ENCODE data around the gene ZNF221. TPM values are rescaled to one million over a fixed set of nuclear protein-coding genes. Genes with fewer than 3 reads are reported as not detected.
"Not testable (repeated sequence)": the region's sequence is repeated elsewhere in the genome, so short reads cannot be mapped to it uniquely, and the experiment has no call there.

Gene ZNF221
- total RNA-seq, 1 donor from 2014 or later = 2.6 TPM

- ATAC-seq (ENCODE audit: low read depth) (no peak), DNase-seq (no peak)
- Mint-ChIP-seq H3K9me3 (peaks cover 12% of the 10 kb centered on the region), H3K27me3 (peaks cover 7% of the 10 kb centered on the region), H3K27ac (no peak overlapping the region), H3K4me3 (peak overlapping the region; percentile 93), H3K4me1 (peaks cover 22% of the 10 kb centered on the region), H3K36me3 (ENCODE audit: low read depth) (peaks cover 24% of the 10 kb centered on the region)
- ChIA-PET POLR2A (interaction anchor here (1.5 to 2.1 kb wide), 4 partner anchors 15 to 183 kb away, joined by 4 to 15 read pairs (median 8); partner anchors contain the start of genes ZNF221, ZNF225 and ZNF230), CTCF (interaction anchor here (1.6 kb wide), 1 partner anchor 15 kb away, joined by 3 read pairs; the partner anchor contains the start of gene ZNF221)
- intact Hi-C loops (cut with micrococcal nuclease) = loop anchor here (5.0 to 10.0 kb wide), 2 partner anchors 176 to 279 kb away; partner anchors contain the start of genes ZNF225 and ZNF227
- TF ChIP-seq CTCF (IDR thresholded peaks at IDR 0.05) = no peak
Measured at GRCh38 chr19:43936188-43936587, 14.8 kb upstream of the ZNF221 start.

GRCh38 chr19:43939557-43940260 lies 11.3 kb upstream of the ZNF221 start:
- Mint-ChIP-seq H3K4me1 (peaks cover 7% of the 10 kb centered on the region), H3K36me3 (ENCODE audit: low read depth) (peaks cover 3% of the 10 kb centered on the region), H3K27ac (no peak overlapping the region), H3K4me3 (no peak overlapping the region), H3K27me3 (peaks cover 7% of the 10 kb centered on the region), H3K9me3 (peaks cover 12% of the 10 kb centered on the region)
- TF ChIP-seq CTCF (IDR thresholded peaks at IDR 0.05) = no peak
- POLR2A ChIA-PET = no interaction called here
- ATAC-seq (ENCODE audit: low read depth) = no peak
- CTCF ChIA-PET = no interaction called here
- no peak for DNase-seq
- intact Hi-C loops (cut with micrococcal nuclease) = loop anchor here (5.0 to 10.0 kb wide), 2 partner anchors 173 to 275 kb away; partner anchors contain the start of genes ZNF225 and ZNF227

- no peak for TF ChIP-seq CTCF (IDR thresholded peaks at IDR 0.05)
- Mint-ChIP-seq H3K4me1 (peaks cover 2% of the 10 kb centered on the region), H3K9me3 (peaks cover 12% of the 10 kb centered on the region), H3K27ac (no peak overlapping the region), H3K27me3 (peaks cover 9% of the 10 kb centered on the region), H3K36me3 (ENCODE audit: low read depth) (no peaks in the 10 kb centered on the region), H3K4me3 (no peak overlapping the region)
- ChIA-PET POLR2A (no interaction called here), CTCF (no interaction called here)
- DNase-seq (no peak), ATAC-seq (ENCODE audit: low read depth) (no peak)
- intact Hi-C loops (cut with micrococcal nuclease) = no loop called here
Measured at GRCh38 chr19:43940719-43941118, 10.3 kb upstream of the ZNF221 start.

- no peak for DNase-seq
Measured at GRCh38 chr19:43941209-43941608, 9.8 kb upstream of the ZNF221 start.

GRCh38 chr19:43947412-43947811 lies 3.6 kb upstream of the ZNF221 start:
- intact Hi-C loops (cut with micrococcal nuclease); ATAC-seq (ENCODE audit: low read depth); POLR2A ChIA-PET; DNase-seq; H3K27ac Mint-ChIP-seq; H3K4me3 Mint-ChIP-seq; H3K4me1 Mint-ChIP-seq; H3K36me3 Mint-ChIP-seq (ENCODE audit: low read depth): not testable (repeated sequence)
- Mint-ChIP-seq H3K27me3 (peaks cover 16% of the 10 kb centered on the region), H3K9me3 (peaks cover 36% of the 10 kb centered on the region)
- CTCF ChIA-PET = interaction anchor here (1.3 kb wide), 1 partner anchor 138 kb away, joined by 3 read pairs; no protein-coding TSS in a partner anchor

More at GRCh38 chr19:43941209-43941608, 9.8 kb upstream of the ZNF221 start:
- no peak overlapping the region for H3K27ac Mint-ChIP-seq
- CTCF ChIA-PET = no interaction called here
- H3K9me3 Mint-ChIP-seq = peaks cover 16% of the 10 kb centered on the region
- H3K4me3 Mint-ChIP-seq = no peak overlapping the region
- H3K27me3 Mint-ChIP-seq = peaks cover 12% of the 10 kb centered on the region
- POLR2A ChIA-PET = no interaction called here
- no peaks in the 10 kb centered on the region for H3K4me1 Mint-ChIP-seq
- TF ChIP-seq CTCF (IDR thresholded peaks at IDR 0.05) = no peak
- no peaks in the 10 kb centered on the region for H3K36me3 Mint-ChIP-seq (ENCODE audit: low read depth)
- no peak for ATAC-seq (ENCODE audit: low read depth)
- intact Hi-C loops (cut with micrococcal nuclease) = no loop called here

- intact Hi-C loops (cut with micrococcal nuclease) = loop anchor here (2.0 kb wide), 1 partner anchor 53 kb away; the partner anchor contains the start of gene ZNF230
- H3K27ac Mint-ChIP-seq; DNase-seq; CTCF ChIA-PET; H3K4me1 Mint-ChIP-seq; POLR2A ChIA-PET; ATAC-seq (ENCODE audit: low read depth): not testable (repeated sequence)
- peaks cover 16% of the 10 kb centered on the region for H3K27me3 Mint-ChIP-seq
- peaks cover 38% of the 10 kb centered on the region for H3K9me3 Mint-ChIP-seq
- peak overlapping the region; percentile 30 for H3K4me3 Mint-ChIP-seq
- H3K36me3 Mint-ChIP-seq (ENCODE audit: low read depth) = peaks cover 12% of the 10 kb centered on the region
Measured at GRCh38 chr19:43949803-43950202, 1.2 kb upstream of the ZNF221 start.
